Retinal pigment epithelial cell (primary cell): Measurements from ENCODE around the gene TMEM87A.
"Not testable (repeated sequence)": the region's sequence is repeated elsewhere in the genome, so short reads cannot be mapped to it uniquely, and the experiment has no call there.

Source experiments
- DNase-seq: peaks from one replicate; pipeline ENCODE4 v3.0.0-alpha.2; 2010; ENCODE audit warnings: low read depth
- H3K4me3 ChIP-seq: 2 replicates; pipeline ENCODE4 v1.5.1; 2011; ENCODE audit warnings: mild to moderate bottlenecking, low read length, control low read depth, moderate library complexity
- TF ChIP-seq, protein P1 (sequence below): conservative IDR thresholded peaks from 2 replicates; pipeline ENCODE4 v1.5.1; 2011; ENCODE audit warnings: low read depth, low read length, control low read depth, inconsistent platforms

TMEM87A gene

GRCh38 chr15:42272939-42273899 is at the start of gene TMEM87A, which contains the start of gene GANC:
Gene TMEM87A (minus strand): TSS chr15:42273433. CDS start chr15:42273398, 35 bp downstream.
Gene GANC (plus strand): TSS chr15:42273201. CDS start chr15:42274482, 1,281 bp downstream.
- DNase-seq, result peak; percentile 97
- H3K4me3 ChIP-seq, result peak within 1 kb of the TSS; percentile 92
- TF ChIP-seq, protein P1, sequence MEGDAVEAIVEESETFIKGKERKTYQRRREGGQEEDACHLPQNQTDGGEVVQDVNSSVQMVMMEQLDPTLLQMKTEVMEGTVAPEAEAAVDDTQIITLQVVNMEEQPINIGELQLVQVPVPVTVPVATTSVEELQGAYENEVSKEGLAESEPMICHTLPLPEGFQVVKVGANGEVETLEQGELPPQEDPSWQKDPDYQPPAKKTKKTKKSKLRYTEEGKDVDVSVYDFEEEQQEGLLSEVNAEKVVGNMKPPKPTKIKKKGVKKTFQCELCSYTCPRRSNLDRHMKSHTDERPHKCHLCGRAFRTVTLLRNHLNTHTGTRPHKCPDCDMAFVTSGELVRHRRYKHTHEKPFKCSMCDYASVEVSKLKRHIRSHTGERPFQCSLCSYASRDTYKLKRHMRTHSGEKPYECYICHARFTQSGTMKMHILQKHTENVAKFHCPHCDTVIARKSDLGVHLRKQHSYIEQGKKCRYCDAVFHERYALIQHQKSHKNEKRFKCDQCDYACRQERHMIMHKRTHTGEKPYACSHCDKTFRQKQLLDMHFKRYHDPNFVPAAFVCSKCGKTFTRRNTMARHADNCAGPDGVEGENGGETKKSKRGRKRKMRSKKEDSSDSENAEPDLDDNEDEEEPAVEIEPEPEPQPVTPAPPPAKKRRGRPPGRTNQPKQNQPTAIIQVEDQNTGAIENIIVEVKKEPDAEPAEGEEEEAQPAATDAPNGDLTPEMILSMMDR, result no peak

DNA sequence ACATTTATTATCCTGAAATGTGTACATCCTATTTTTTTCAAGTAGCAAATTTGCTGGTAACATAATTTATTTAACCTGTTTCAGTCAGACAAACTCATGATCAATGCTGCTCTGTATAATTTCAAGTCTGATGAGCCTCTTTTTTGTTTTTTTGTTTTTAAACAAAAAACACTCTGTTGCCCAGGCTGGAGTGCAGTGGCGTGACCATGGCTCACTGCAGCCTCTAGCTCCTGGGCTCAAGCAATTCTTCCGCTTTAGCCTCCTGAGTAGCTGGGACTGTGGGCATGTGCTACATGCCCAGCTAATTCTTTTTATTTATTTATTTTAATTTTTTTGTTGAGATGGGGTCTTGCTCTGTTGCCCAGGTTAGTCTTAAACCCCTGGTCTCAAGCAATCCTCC is 46.0 kb upstream of the TMEM87A start:
- no peak overlapping the region for H3K4me3 ChIP-seq
- TF ChIP-seq, protein P1, result no peak
- no peak for DNase-seq

GRCh38 chr15:42316282-42316805 is 43.1 kb upstream of the TMEM87A start:
- not testable (repeated sequence) for DNase-seq, H3K4me3 ChIP-seq

DNA sequence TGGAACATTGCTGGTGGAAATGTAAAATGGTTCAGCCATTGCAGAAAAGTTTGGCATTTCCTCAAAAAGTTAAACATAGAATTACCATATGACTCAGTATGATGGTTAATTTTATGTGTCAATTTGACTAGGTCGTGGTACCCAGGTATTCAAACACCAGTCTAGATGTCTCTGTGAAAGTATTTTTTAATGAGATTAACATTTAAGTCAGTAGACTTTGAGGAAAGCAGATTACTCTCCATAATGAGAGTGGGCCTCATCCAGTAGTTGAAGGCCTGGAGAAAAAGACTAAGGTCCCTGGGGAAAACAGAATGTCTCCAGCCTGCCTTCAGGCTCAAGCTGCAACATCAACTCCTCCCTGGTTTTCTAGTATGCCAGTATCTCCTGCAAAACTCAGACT is 42.3 kb upstream of the TMEM87A start:
- H3K4me3 ChIP-seq, result no peak overlapping the region
- TF ChIP-seq, protein P1, result no peak
- no peak for DNase-seq

DNA sequence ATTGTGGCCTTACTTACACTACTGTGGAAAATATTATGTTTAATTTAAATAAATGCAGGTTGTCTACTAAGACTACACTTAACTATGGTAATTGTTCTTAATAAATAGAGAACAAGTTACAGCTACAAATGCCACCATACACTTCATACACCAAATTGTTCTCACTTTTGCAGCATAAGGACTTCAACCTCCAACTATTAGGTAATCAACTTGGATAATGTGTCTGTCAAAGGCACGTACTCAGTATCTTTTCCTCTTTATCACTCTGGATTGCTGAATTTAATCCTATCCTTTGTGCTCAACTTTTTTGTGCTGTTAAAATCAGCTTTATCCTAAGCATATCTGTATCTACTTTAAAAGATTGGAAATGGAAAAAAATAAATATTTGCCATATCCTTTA is 41.6 kb upstream of the TMEM87A start:
- TF ChIP-seq, protein P1, result no peak
- DNase-seq, result no peak
- no peak overlapping the region for H3K4me3 ChIP-seq

DNA sequence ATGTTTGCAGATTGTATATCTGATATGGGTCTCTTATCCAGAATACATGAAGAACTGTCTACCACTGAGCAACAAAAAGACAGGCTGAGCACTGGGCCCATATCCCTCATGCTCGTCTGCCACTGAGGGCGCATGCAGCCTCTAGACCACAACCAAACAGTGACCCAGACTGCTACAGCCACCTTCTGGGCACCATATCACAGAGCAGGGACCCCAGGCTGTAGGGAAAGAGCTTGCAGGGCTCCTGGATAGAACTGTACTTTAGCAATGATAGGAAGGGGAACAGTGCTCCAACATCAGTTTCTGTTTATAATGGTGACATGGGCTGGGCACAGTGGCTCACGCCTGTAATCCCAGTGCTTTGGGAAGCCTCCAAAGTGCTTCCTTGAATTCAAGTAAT is 40.2 kb upstream of the TMEM87A start:
- TF ChIP-seq, protein P1, result no peak
- no peak overlapping the region for H3K4me3 ChIP-seq
- DNase-seq, result no peak

- TF ChIP-seq, protein P1, result no peak
- no peak for DNase-seq
- no peak overlapping the region for H3K4me3 ChIP-seq
Measured at GRCh38 chr15:42306681-42307080, 33.4 kb upstream of the TMEM87A start.

GRCh38 chr15:42301004-42301403 is 27.8 kb upstream of the TMEM87A start:
- H3K4me3 ChIP-seq, DNase-seq: not testable (repeated sequence)
